ENCODE results near the gene ATOH8. TPM values are rescaled to one million over a fixed set of nuclear protein-coding genes. Genes with fewer than 3 reads are reported as not detected.

Gene ATOH8
- total RNA-seq, 2 experiments from 2014 or later: 0.44 TPM; not detected in 1

DNA sequence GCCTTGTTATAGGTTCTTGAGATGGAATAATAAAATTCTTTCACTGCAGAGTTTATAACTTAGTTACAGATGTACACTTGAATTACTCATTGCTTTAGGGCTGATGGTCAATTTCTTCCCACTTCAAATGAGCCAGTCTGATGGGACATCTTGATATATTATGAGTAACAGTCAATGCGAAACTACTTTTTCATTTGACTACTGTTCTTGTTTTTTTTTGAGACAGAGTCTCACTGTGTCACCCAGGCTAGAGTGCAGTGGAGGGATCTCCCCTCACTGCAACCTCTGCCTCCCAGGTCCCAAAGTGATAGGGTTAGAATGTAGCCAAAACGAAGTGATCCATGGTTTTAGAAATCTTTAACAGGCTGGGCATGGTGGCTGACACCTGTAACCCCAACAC is 77.9 kb downstream of the ATOH8 start:
- H3K4me3 ChIP-seq (ENCODE audit: low read depth, low read length, poor library complexity, severe bottlenecking): no peak overlapping the region
- BruUV-seq (replicated peaks): no TSS peak
- no peaks in the 10 kb centered on the region for H3K9me3 ChIP-seq (ENCODE audit: low read length)
- no peaks in the 10 kb centered on the region for H3K36me3 ChIP-seq (ENCODE audit: insufficient read depth, low read length)
- no peak for TF ChIP-seq EZH2phosphoT487 (IDR thresholded peaks at IDR 0.05; ENCODE audit: borderline replicate concordance, low read depth, low read length)
- TF ChIP-seq, protein P1, sequence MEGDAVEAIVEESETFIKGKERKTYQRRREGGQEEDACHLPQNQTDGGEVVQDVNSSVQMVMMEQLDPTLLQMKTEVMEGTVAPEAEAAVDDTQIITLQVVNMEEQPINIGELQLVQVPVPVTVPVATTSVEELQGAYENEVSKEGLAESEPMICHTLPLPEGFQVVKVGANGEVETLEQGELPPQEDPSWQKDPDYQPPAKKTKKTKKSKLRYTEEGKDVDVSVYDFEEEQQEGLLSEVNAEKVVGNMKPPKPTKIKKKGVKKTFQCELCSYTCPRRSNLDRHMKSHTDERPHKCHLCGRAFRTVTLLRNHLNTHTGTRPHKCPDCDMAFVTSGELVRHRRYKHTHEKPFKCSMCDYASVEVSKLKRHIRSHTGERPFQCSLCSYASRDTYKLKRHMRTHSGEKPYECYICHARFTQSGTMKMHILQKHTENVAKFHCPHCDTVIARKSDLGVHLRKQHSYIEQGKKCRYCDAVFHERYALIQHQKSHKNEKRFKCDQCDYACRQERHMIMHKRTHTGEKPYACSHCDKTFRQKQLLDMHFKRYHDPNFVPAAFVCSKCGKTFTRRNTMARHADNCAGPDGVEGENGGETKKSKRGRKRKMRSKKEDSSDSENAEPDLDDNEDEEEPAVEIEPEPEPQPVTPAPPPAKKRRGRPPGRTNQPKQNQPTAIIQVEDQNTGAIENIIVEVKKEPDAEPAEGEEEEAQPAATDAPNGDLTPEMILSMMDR (conservative IDR thresholded peaks at IDR 0.05; ENCODE audit: low read length): no peak
- no peaks in the 10 kb centered on the region for H3K79me2 ChIP-seq (ENCODE audit: insufficient read depth, low read depth, low read length)
- no peak for DNase-seq (ENCODE audit: low spot score)
- intact Hi-C loops (cut with micrococcal nuclease; ENCODE audit: unreplicated experiment): no loop called here
- H2AFZ ChIP-seq (ENCODE audit: low read length): no peak overlapping the region
- no peak overlapping the region for H3K27ac ChIP-seq (ENCODE audit: low read depth, low read length, poor library complexity, severe bottlenecking)
- H3K4me1 ChIP-seq (ENCODE audit: insufficient read depth, low read length, poor library complexity, severe bottlenecking): no peaks in the 10 kb centered on the region
- CTCF ChIA-PET (ENCODE audit: unreplicated experiment): no interaction called here
- no peak overlapping the region for H3K4me2 ChIP-seq (ENCODE audit: low read length)
- H3K9me2 ChIP-seq (ENCODE audit: insufficient read depth, low read length): no peaks in the 10 kb centered on the region
- no peaks in the 10 kb centered on the region for H4K20me1 ChIP-seq (ENCODE audit: insufficient read depth, low read length)
- POLR2A ChIA-PET: no interaction called here

DNA sequence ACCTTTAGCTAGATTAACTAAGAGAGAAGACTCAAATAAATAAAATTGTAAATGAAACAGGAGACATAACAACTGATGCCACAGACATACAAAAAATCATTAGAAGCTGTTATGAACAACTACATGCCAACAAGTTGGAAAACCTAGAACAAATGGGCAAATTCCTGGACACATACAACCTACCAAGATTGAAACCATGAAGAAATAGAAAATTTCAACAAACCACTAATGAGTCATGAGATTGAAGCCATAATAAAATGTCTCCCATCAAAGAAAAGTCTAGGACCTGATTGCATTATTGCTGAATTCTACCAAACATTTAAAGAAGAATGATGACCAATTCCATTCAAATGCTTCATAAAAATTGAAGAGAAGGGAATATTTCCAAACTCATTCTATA is 80.7 kb downstream of the ATOH8 start:
- Histone ChIP-seq H3K36me3 (ENCODE audit: insufficient read depth, low read length) (no peaks in the 10 kb centered on the region), H3K4me1 (ENCODE audit: insufficient read depth, low read length, poor library complexity, severe bottlenecking) (no peaks in the 10 kb centered on the region), H3K79me2 (ENCODE audit: insufficient read depth, low read depth, low read length) (no peaks in the 10 kb centered on the region), H3K9me2 (ENCODE audit: insufficient read depth, low read length) (no peaks in the 10 kb centered on the region), H4K20me1 (ENCODE audit: insufficient read depth, low read length) (no peaks in the 10 kb centered on the region), H3K4me3 (ENCODE audit: low read depth, low read length, poor library complexity, severe bottlenecking) (no peak overlapping the region), H3K27ac (ENCODE audit: low read depth, low read length, poor library complexity, severe bottlenecking) (no peak overlapping the region), H2AFZ (ENCODE audit: low read length) (no peak overlapping the region), H3K4me2 (ENCODE audit: low read length) (no peak overlapping the region), H3K9me3 (ENCODE audit: low read length) (no peaks in the 10 kb centered on the region)
- intact Hi-C loops (cut with micrococcal nuclease; ENCODE audit: unreplicated experiment): no loop called here
- ChIA-PET POLR2A (no interaction called here), CTCF (ENCODE audit: unreplicated experiment) (no interaction called here)
- TF ChIP-seq, protein P1 (conservative IDR thresholded peaks at IDR 0.05; ENCODE audit: low read length): no peak
- TF ChIP-seq EZH2phosphoT487 (IDR thresholded peaks at IDR 0.05; ENCODE audit: borderline replicate concordance, low read depth, low read length): no peak
- no TSS peak for BruUV-seq (replicated peaks)
- no peak for DNase-seq (ENCODE audit: low spot score)

Small RNAs within 50 kb of the gene (microRNA-seq; reads per million reads assigned to microRNA genes)
- gene MIR6071 (ENCODE audit: borderline replicate concordance): not detected

Small RNAs within 50 kb of the gene (small RNA-seq; reads per million reads assigned to genes)
- not detected for gene MIR6071
- not detected for gene RN7SKP83
- 2.8 reads per million, percentile 84 among the genes with 10 or more reads in this experiment for gene RNU1-38P

Other genes starting within 250 kb of the ATOH8 start
- gene MAT2A, start 214.8 kb upstream of the ATOH8 start, total RNA-seq (2014; rRNA removed; shearing (Covaris generic)): 336 and 350 TPM in 2 replicates
- gene MAT2A, start 214.8 kb upstream of the ATOH8 start, total RNA-seq (2022): 462 and 466 TPM in 2 replicates
- gene GGCX, start 192.5 kb upstream of the ATOH8 start, total RNA-seq (2014; rRNA removed; shearing (Covaris generic)): 16.5 and 33.3 TPM in 2 replicates
- gene GGCX, start 192.5 kb upstream of the ATOH8 start, total RNA-seq (2022): 32.5 and 32.8 TPM in 2 replicates
- gene VAMP8, start 176.4 kb upstream of the ATOH8 start, total RNA-seq (2014; rRNA removed; shearing (Covaris generic)): 112 and 156 TPM in 2 replicates
- gene VAMP8, start 176.4 kb upstream of the ATOH8 start, total RNA-seq (2022): 152 and 160 TPM in 2 replicates
- 0.54 and 3.0 TPM in 2 replicates for gene VAMP5, start 169.6 kb upstream of the ATOH8 start, total RNA-seq (2014; rRNA removed; shearing (Covaris generic))
- 3.8 and 3.9 TPM in 2 replicates for gene VAMP5, start 169.6 kb upstream of the ATOH8 start, total RNA-seq (2022)
- 98.4 and 179 TPM in 2 replicates for gene RNF181, start 158.2 kb upstream of the ATOH8 start, total RNA-seq (2014; rRNA removed; shearing (Covaris generic))
- 95.1 and 97.8 TPM in 2 replicates for gene RNF181, start 158.2 kb upstream of the ATOH8 start, total RNA-seq (2022)
- gene TMEM150A, start 151.3 kb upstream of the ATOH8 start, total RNA-seq (2014; rRNA removed; shearing (Covaris generic)): 0.92 TPM in 1 of 2 replicates, not detected in the other
- gene TMEM150A, start 151.3 kb upstream of the ATOH8 start, total RNA-seq (2022): 0.74 and 1.1 TPM in 2 replicates
- 62.0 and 86.7 TPM in 2 replicates for gene C2orf68, start 141.9 kb upstream of the ATOH8 start, total RNA-seq (2014; rRNA removed; shearing (Covaris generic))
- gene C2orf68, start 141.9 kb upstream of the ATOH8 start, total RNA-seq (2022): 86.2 and 96.1 TPM in 2 replicates
- 76.2 and 79.8 TPM in 2 replicates for gene USP39, start 137.8 kb upstream of the ATOH8 start, total RNA-seq (2014; rRNA removed; shearing (Covaris generic))
- 74.5 and 83.2 TPM in 2 replicates for gene USP39, start 137.8 kb upstream of the ATOH8 start, total RNA-seq (2022)
- gene SFTPB, start 85.8 kb upstream of the ATOH8 start, total RNA-seq (2014; rRNA removed; shearing (Covaris generic)): not detected in 2 replicates
- gene SFTPB, start 85.8 kb upstream of the ATOH8 start, total RNA-seq (2022): not detected in 2 replicates
- gene GNLY, start 59.6 kb upstream of the ATOH8 start, total RNA-seq (2014; rRNA removed; shearing (Covaris generic)): not detected in 2 replicates
- not detected in 2 replicates for gene GNLY, start 59.6 kb upstream of the ATOH8 start, total RNA-seq (2022)
- 6.1 and 7.4 TPM in 2 replicates for gene ST3GAL5, start 135.0 kb downstream of the ATOH8 start, total RNA-seq (2014; rRNA removed; shearing (Covaris generic))
- 8.5 and 11.3 TPM in 2 replicates for gene ST3GAL5, start 135.0 kb downstream of the ATOH8 start, total RNA-seq (2022)